Neural progenitor cell (in vitro differentiated cells): ENCODE results near the gene SDF4. TPM values are rescaled to one million over a fixed set of nuclear protein-coding genes. Genes with fewer than 3 reads are reported as not detected.

Experiments used
- DNase-seq: peaks from one replicate; pipeline ENCODE4 v3.0.0-alpha.2; 2016; ENCODE audit warnings: low spot score
- H2AFZ ChIP-seq: fragments of 200-600 bp; sonication (generic); replicated peaks from 2 replicates; pipeline ENCODE4 v1.6.1; 2016; ENCODE audit warnings: antibody characterized with exemption
- H3F3A ChIP-seq: fragments of 200-600 bp; sonication (generic); 2 replicates; pipeline ENCODE4 v1.6.1; 2016; ENCODE audit warnings: antibody characterized with exemption, low read depth
- H3K27ac ChIP-seq: fragments of 200-600 bp; sonication (generic); 2 replicates; pipeline ENCODE4 v1.5.1; 2016; ENCODE audit warnings: mild to moderate bottlenecking
- H3K27me3 ChIP-seq: fragments of 200-600 bp; sonication (generic); 2 replicates; pipeline ENCODE4 v1.6.1; 2016; ENCODE audit warnings: mild to moderate bottlenecking, moderate library complexity
- H3K36me3 ChIP-seq: fragments of 200-600 bp; sonication (generic); 2 replicates; pipeline ENCODE4 v1.5.1; 2016
- H3K4me1 ChIP-seq: fragments of 200-600 bp; sonication (generic); 2 replicates; pipeline ENCODE4 v1.6.1; 2016; ENCODE audit warnings: mixed run types
- H3K4me2 ChIP-seq: fragments of 200-600 bp; sonication (generic); 2 replicates; pipeline ENCODE4 v1.6.1; 2016
- H3K4me3 ChIP-seq: fragments of 200-600 bp; sonication (generic); 2 replicates; pipeline ENCODE4 v1.5.1; 2016
- H3K79me2 ChIP-seq: fragments of 200-600 bp; sonication (generic); 2 replicates; pipeline ENCODE4 v1.6.1; 2016; ENCODE audit warnings: low read depth
- H3K9ac ChIP-seq: fragments of 200-600 bp; sonication (generic); 2 replicates; pipeline ENCODE4 v1.6.1; 2016
- H3K9me3 ChIP-seq: fragments of 200-600 bp; sonication (generic); 2 replicates; pipeline ENCODE4 v1.5.1; 2016; ENCODE audit warnings: low read depth
- H4K20me1 ChIP-seq: fragments of 200-600 bp; sonication (generic); 2 replicates; pipeline ENCODE4 v1.6.1; 2016; ENCODE audit warnings: low read depth
- H3K27ac Mint-ChIP-seq: 3 replicates; pipeline ENCODE4 v1.8.0; 2021; ENCODE audit warnings: mixed read lengths
- H3K27me3 Mint-ChIP-seq: 2 replicates; pipeline ENCODE4 v1.8.0; 2022; ENCODE audit warnings: low read depth, mild to moderate bottlenecking, inconsistent platforms, moderate library complexity, mixed read lengths; ENCODE audit not compliant: insufficient read depth
- H3K36me3 Mint-ChIP-seq: 3 replicates; pipeline ENCODE4 v1.8.0; 2021; ENCODE audit warnings: mixed read lengths
- H3K4me1 Mint-ChIP-seq: 3 replicates; pipeline ENCODE4 v1.8.0; 2021; ENCODE audit warnings: mixed read lengths
- H3K4me3 Mint-ChIP-seq: 3 replicates; pipeline ENCODE4 v1.8.0; 2021; ENCODE audit warnings: mild to moderate bottlenecking, moderate library complexity, mixed read lengths
- H3K9me3 Mint-ChIP-seq: 3 replicates; pipeline ENCODE4 v1.8.0; 2020; ENCODE audit warnings: mixed read lengths
- EZH2 ChIP-seq: fragments of 200-600 bp; sonication (generic); IDR thresholded peaks from 2 replicates; pipeline ENCODE4 v1.6.1; 2017; ENCODE audit warnings: antibody characterized with exemption, mild to moderate bottlenecking, moderate library complexity
- EZH2phosphoT487 ChIP-seq: fragments of 200-600 bp; sonication (generic); IDR thresholded peaks from 2 replicates; pipeline ENCODE4 v1.6.1; 2017; ENCODE audit warnings: antibody characterized with exemption
- total RNA-seq: library from RNA; depleted of rRNA; stranded (reverse); fragments of >200 nt; gene quantifications from 2 replicates; pipeline ENCODE4 v1.2.3, GENCODE V29; 2015; ENCODE audit warnings: low replicate concordance
- TF ChIP-seq, protein P1 (sequence below): fragments of 200-600 bp; sonication (generic); IDR thresholded peaks from 2 replicates; pipeline ENCODE4 v1.5.1; 2017; ENCODE audit warnings: antibody characterized with exemption, mild to moderate bottlenecking

The SDF4 gene
- total RNA-seq, 1 donor from 2014 or later: 16.6 TPM

DNA sequence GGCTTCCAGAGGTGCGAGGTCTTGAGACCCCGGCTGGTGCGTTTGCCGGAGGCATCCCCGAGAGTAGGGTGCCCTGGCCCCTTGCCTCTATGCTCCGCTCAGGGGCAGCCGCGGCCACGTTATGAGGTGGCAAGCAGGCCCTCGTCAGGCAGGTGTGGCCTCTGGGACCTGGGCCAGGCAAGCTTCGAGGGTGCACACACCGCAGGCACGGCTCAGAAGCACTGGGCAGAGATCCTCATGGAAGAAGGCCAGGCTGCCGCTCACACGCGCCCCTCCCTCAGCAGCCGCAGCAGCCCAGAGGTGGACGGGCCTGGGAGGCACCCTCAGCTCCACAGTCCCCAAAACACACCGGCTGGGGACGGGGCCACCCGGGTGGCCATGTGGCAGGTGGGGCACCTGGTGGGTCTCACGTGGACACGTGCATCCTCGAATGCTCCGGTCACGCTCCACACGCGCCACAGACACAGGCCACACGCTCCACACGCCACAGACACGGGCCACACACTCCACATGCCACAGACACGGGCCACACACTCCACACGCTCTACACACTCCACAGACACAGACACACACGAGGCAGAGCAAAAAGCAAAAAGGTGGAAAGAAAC, 6.5 kb downstream of the SDF4 start:
- Histone ChIP-seq H3K36me3 (no peaks in the 10 kb centered on the region), H3K27ac (no peak overlapping the region), H3K4me3 (no peak overlapping the region), H3K9me3 (no peaks in the 10 kb centered on the region), H2AFZ (no peak overlapping the region), H3F3A (no peaks in the 10 kb centered on the region), H3K4me1 (no peaks in the 10 kb centered on the region), H4K20me1 (peaks cover 8% of the 10 kb centered on the region), H3K27me3 (no peaks in the 10 kb centered on the region), H3K79me2 (peaks cover 17% of the 10 kb centered on the region), H3K9ac (no peak overlapping the region), H3K4me2 (no peak overlapping the region)
- H3K4me3 Mint-ChIP-seq: no peak overlapping the region
- DNase-seq: no peak
- H3K36me3 Mint-ChIP-seq: peaks cover 25% of the 10 kb centered on the region
- TF ChIP-seq, protein P1, sequence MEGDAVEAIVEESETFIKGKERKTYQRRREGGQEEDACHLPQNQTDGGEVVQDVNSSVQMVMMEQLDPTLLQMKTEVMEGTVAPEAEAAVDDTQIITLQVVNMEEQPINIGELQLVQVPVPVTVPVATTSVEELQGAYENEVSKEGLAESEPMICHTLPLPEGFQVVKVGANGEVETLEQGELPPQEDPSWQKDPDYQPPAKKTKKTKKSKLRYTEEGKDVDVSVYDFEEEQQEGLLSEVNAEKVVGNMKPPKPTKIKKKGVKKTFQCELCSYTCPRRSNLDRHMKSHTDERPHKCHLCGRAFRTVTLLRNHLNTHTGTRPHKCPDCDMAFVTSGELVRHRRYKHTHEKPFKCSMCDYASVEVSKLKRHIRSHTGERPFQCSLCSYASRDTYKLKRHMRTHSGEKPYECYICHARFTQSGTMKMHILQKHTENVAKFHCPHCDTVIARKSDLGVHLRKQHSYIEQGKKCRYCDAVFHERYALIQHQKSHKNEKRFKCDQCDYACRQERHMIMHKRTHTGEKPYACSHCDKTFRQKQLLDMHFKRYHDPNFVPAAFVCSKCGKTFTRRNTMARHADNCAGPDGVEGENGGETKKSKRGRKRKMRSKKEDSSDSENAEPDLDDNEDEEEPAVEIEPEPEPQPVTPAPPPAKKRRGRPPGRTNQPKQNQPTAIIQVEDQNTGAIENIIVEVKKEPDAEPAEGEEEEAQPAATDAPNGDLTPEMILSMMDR: no peak
- TF ChIP-seq EZH2phosphoT487: no peak
- no peak for TF ChIP-seq EZH2
- H3K27me3 Mint-ChIP-seq: peaks cover 11% of the 10 kb centered on the region
- peaks cover 5% of the 10 kb centered on the region for H3K4me1 Mint-ChIP-seq
- no peaks in the 10 kb centered on the region for H3K9me3 Mint-ChIP-seq
- H3K27ac Mint-ChIP-seq: no peak overlapping the region

DNA sequence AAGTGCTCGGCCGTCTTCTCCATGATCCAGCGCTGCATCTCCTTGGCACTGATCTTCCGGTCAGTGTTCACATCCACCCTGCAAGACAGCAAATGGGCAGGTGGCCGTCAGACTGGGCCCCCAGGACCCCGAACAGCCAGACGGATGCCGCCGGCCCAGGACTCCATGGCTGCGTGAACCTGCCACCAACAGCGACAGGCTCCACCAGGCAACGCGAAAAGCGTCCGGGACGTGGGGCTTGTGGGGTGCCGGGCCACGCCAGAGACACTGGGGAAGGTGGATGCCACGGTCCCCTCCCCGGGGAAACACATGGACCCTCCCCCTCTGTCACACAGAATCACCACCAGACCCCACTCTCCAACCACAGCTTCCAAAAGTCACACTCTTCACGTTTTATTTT, 7.9 kb downstream of the SDF4 start:
- no peak overlapping the region for H3K27ac Mint-ChIP-seq
- no peaks in the 10 kb centered on the region for H4K20me1 ChIP-seq
- no peak overlapping the region for H3K4me3 ChIP-seq
- DNase-seq: no peak
- H3K36me3 ChIP-seq: no peaks in the 10 kb centered on the region
- H3F3A ChIP-seq: no peaks in the 10 kb centered on the region
- H3K27me3 Mint-ChIP-seq: peaks cover 9% of the 10 kb centered on the region
- no peak for TF ChIP-seq EZH2phosphoT487
- TF ChIP-seq, protein P1: no peak
- H3K36me3 Mint-ChIP-seq: peaks cover 20% of the 10 kb centered on the region
- H3K79me2 ChIP-seq: peaks cover 4% of the 10 kb centered on the region
- no peak overlapping the region for H3K4me3 Mint-ChIP-seq
- H3K9ac ChIP-seq: no peak overlapping the region
- no peaks in the 10 kb centered on the region for H3K4me1 ChIP-seq
- H3K4me2 ChIP-seq: no peak overlapping the region
- no peaks in the 10 kb centered on the region for H3K9me3 Mint-ChIP-seq
- H3K4me1 Mint-ChIP-seq: no peaks in the 10 kb centered on the region
- no peaks in the 10 kb centered on the region for H3K9me3 ChIP-seq
- H2AFZ ChIP-seq: no peak overlapping the region
- no peaks in the 10 kb centered on the region for H3K27me3 ChIP-seq
- no peak overlapping the region for H3K27ac ChIP-seq

DNA sequence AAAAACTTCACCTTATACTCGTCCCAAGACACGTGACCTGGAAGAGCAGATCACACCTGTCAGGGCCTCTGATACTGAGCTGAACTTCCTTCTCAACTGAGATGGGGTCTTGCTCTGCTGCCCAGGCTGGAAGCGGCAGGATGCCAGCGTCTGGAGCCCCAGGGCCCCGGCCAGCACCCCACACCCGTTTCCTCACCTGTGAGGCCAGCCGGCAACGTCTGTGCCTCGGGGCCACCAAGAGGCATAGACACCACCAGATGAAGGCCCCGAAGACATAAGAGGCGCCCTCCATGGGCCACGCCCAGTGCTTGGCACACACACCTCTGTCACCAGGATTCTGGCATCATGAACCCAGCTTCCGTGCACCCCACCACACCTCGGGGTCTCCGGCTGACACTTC, 8.5 kb downstream of the SDF4 start:
- no peaks in the 10 kb centered on the region for H3F3A ChIP-seq
- no peak overlapping the region for H3K9ac ChIP-seq
- Mint-ChIP-seq H3K27ac (peak overlapping the region; percentile 81), H3K36me3 (peaks cover 20% of the 10 kb centered on the region), H3K4me3 (no peak overlapping the region), H3K27me3 (peaks cover 9% of the 10 kb centered on the region), H3K4me1 (no peaks in the 10 kb centered on the region), H3K9me3 (no peaks in the 10 kb centered on the region)
- H3K27ac ChIP-seq: no peak overlapping the region
- DNase-seq: no peak
- no peak overlapping the region for H2AFZ ChIP-seq
- H3K4me2 ChIP-seq: no peak overlapping the region
- no peaks in the 10 kb centered on the region for H4K20me1 ChIP-seq
- peaks cover 4% of the 10 kb centered on the region for H3K79me2 ChIP-seq
- no peaks in the 10 kb centered on the region for H3K27me3 ChIP-seq
- no peaks in the 10 kb centered on the region for H3K4me1 ChIP-seq
- TF ChIP-seq EZH2phosphoT487 (no peak), EZH2 (no peak)
- TF ChIP-seq, protein P1: no peak
- H3K36me3 ChIP-seq: no peaks in the 10 kb centered on the region
- H3K9me3 ChIP-seq: no peaks in the 10 kb centered on the region
- H3K4me3 ChIP-seq: no peak overlapping the region
